HepG2 (cell line): ENCODE data around the gene G0S2. TPM values are rescaled to one million over a fixed set of nuclear protein-coding genes. Genes with fewer than 3 reads are reported as not detected.
A peak's percentile ranks its signal among the peaks of the same experiment; 100 is the strongest.

Experiments used
- HOXA7 ChIP-seq: sonication (generic); formaldehyde crosslinking; IDR thresholded peaks from 2 replicates; pipeline ENCODE4 v1.8.1; 2022; ENCODE audit warnings: mild to moderate bottlenecking, missing genetic modification reagents, moderate library complexity
- MLX ChIP-seq: IDR thresholded peaks from 2 replicates; pipeline ENCODE4 v1.6.1; 2016
- SATB2 ChIP-seq: sonication (generic); formaldehyde crosslinking; IDR thresholded peaks from 2 replicates; pipeline ENCODE4 v1.5.0; 2020; ENCODE audit warnings: missing genetic modification reagents
- UBTF ChIP-seq: sonication (generic); formaldehyde crosslinking; IDR thresholded peaks from 2 replicates; pipeline ENCODE4 v1.4.0; 2020; ENCODE audit warnings: mild to moderate bottlenecking, missing genetic modification reagents
- ZNF292 ChIP-seq: sonication (generic); formaldehyde crosslinking; IDR thresholded peaks from 2 replicates; pipeline ENCODE4 v1.8.1; 2022; ENCODE audit warnings: mild to moderate bottlenecking, low read depth, missing genetic modification reagents, borderline replicate concordance
- ZNF616 ChIP-seq: sonication (generic); formaldehyde crosslinking; IDR thresholded peaks from 2 replicates; pipeline ENCODE4 v1.5.0; 2020; ENCODE audit warnings: low read depth, mild to moderate bottlenecking, missing genetic modification reagents
- ZNF800 ChIP-seq: sonication (generic); formaldehyde crosslinking; IDR thresholded peaks from 2 replicates; pipeline ENCODE4 v1.4.0; 2020; ENCODE audit warnings: missing genetic modification reagents
- polyA plus RNA-seq, 8 experiments: library from polyadenylated mRNA; depleted of rRNA in 3 of 8; stranded (reverse) in 7 of 8; unstranded in 1 of 8; fragments of >200 nt; fragmentation: Illumina TruSeq in 4 of 8; extraction: Trizol in 4 of 8; gene quantifications; 2 replicates each; pipeline versions ENCODE4 v1.2.1 to v1.2.3, GENCODE V29; 2011 to 2016; ENCODE audit warnings: low read depth in 4 of 8, missing spikeins in 1 of 8, mixed read lengths in 1 of 8; ENCODE audit not compliant: insufficient read depth in 1 of 8
- total RNA-seq, 5 experiments: library from RNA; depleted of rRNA; stranded (reverse); fragments of >200 nt; fragmentation: Illumina TruSeq; extraction: Trizol; gene quantifications; 2 replicates each; pipeline ENCODE4 v1.2.3, GENCODE V29; 2016; ENCODE audit warnings: low read depth in 1 of 5

G0S2 gene
- total and polyA plus RNA-seq, 2 of the 13 experiments (the other 11 are each of a cell fraction or from before 2014, with no cell fraction given) = not detected

- no peak for TF ChIP-seq SATB2 (CRISPR knock-in tag)
- no peak for TF ChIP-seq HOXA7 (CRISPR knock-in tag)
- 0 out of 2 replicates have a peak, but pooled peaks have one; percentile 50 for TF ChIP-seq MLX (CRISPR knock-in tag)
- TF ChIP-seq ZNF292 (CRISPR knock-in tag) = no peak
- TF ChIP-seq ZNF800 (CRISPR knock-in tag) = peak; percentile 50; the same call in 1 of the 2 replicates
- no peak for TF ChIP-seq ZNF616
- 0 out of 2 replicates have a peak, but pooled peaks have one; percentile 12 for TF ChIP-seq UBTF
Measured at GRCh38 chr1:209674957-209675564, at the start of gene G0S2 (continued).
